SU-DHL-6 (cell line): ENCODE results near the gene GAS7.
A peak's percentile ranks its signal among the peaks of the same experiment; 100 is the strongest.

Source experiments
- CTCF ChIP-seq: fragments of 200-600 bp; sonication (generic); IDR thresholded peaks from one replicate; pipeline ENCODE4 v1.5.1; 2017; ENCODE audit warnings: antibody characterized with exemption, mild to moderate bottlenecking, low read length, moderate library complexity; ENCODE audit not compliant: insufficient read depth, poor library complexity, severe bottlenecking
- EZH2phosphoT487 ChIP-seq: fragments of 200-600 bp; sonication (generic), shearing (Covaris generic); conservative IDR thresholded peaks from 2 replicates; pipeline ENCODE4 v1.6.1; 2018; ENCODE audit warnings: mild to moderate bottlenecking, antibody characterized with exemption, low read length, moderate library complexity, mixed read lengths

GRCh38 chr17:9987779-9988585, 210.4 kb downstream of the GAS7 start:
- TF ChIP-seq EZH2phosphoT487 = no peak
- TF ChIP-seq CTCF = peak; percentile 74
